ENCODE measurements around the gene SYTL3. TPM values are rescaled to one million over a fixed set of nuclear protein-coding genes. Genes with fewer than 3 reads are reported as not detected.

SYTL3 gene
- total and polyA plus RNA-seq, 2 experiments from 2014 or later = 0.07 TPM; not detected in 1

DNA sequence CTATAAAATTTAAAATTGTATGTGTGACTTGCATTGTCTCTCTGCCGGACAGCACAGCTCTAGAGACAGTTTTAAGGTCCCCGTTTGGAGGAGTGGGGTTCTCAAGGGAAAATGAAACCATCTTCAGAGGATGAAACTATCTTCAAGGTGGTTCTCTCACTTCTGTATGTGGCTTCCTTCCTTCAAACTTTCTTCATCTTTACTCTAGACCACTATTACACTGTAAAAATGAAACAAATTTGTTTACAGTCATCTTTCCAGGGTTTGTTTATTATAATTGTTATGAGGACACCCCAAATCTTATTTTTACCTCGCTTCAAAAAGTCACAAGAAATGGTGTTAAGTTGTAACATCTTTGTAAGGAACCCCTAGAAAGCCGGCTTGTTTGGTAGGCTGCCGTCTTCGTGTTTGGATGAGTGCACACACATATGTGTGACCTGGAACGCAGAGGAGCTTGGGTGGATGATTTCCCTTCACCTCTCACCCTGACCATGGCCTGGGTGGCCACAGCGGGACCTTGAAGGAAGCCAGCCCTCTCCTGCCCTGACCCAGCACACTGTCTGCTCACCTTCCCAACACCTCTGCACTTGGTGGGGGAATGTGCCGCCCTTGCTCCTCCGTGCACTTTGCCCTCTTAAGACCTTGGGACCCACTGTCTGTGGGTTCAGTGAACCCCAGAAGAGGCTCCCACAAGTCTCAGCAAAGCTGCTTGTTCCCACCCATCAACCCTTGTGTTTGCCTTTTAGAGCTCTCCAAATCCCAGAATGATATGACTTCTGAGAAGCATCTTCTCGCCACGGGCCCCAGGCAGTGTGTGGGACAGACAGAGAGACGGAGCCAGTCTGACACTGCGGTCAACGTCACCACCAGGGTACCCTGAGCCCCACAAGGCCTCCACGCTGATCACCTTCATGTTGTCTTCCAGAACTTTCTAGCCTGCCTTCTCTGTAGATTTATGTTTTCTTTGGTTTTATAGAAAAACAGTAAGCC is 67.8 kb downstream of the SYTL3 start:
- Histone ChIP-seq H3K4me2 (no peak overlapping the region), H3K4me1 (ENCODE audit: insufficient read depth) (no peaks in the 10 kb centered on the region), H3K4me3 (no peak overlapping the region), H3K27me3 (ENCODE audit: insufficient read depth) (no peaks in the 10 kb centered on the region), H3K36me3 (ENCODE audit: insufficient read depth) (no peaks in the 10 kb centered on the region), H3K79me2 (replicated peaks; ENCODE audit: insufficient read depth) (no peaks in the 10 kb centered on the region), H2AFZ (peak overlapping the region; percentile 93), H3K9me2 (ENCODE audit: insufficient read depth) (no peaks in the 10 kb centered on the region), H3F3A (replicated peaks; ENCODE audit: low read depth) (no peaks in the 10 kb centered on the region), H4K20me1 (replicated peaks; ENCODE audit: insufficient read depth) (no peaks in the 10 kb centered on the region), H3K27ac (ENCODE audit: low read depth) (no peak overlapping the region)
- Mint-ChIP-seq H3K4me3 (no peak overlapping the region), H3K27ac (no peak overlapping the region), H3K36me3 (ENCODE audit: low read depth) (no peaks in the 10 kb centered on the region), H3K27me3 (ENCODE audit: insufficient read depth, low read depth, poor library complexity) (peaks cover 19% of the 10 kb centered on the region), H3K9me3 (no peaks in the 10 kb centered on the region), H3K4me1 (peaks cover 6% of the 10 kb centered on the region; the same call in 2 of the 3 replicates)
- TF ChIP-seq, protein P1, sequence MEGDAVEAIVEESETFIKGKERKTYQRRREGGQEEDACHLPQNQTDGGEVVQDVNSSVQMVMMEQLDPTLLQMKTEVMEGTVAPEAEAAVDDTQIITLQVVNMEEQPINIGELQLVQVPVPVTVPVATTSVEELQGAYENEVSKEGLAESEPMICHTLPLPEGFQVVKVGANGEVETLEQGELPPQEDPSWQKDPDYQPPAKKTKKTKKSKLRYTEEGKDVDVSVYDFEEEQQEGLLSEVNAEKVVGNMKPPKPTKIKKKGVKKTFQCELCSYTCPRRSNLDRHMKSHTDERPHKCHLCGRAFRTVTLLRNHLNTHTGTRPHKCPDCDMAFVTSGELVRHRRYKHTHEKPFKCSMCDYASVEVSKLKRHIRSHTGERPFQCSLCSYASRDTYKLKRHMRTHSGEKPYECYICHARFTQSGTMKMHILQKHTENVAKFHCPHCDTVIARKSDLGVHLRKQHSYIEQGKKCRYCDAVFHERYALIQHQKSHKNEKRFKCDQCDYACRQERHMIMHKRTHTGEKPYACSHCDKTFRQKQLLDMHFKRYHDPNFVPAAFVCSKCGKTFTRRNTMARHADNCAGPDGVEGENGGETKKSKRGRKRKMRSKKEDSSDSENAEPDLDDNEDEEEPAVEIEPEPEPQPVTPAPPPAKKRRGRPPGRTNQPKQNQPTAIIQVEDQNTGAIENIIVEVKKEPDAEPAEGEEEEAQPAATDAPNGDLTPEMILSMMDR (conservative IDR thresholded peaks at IDR 0.05; ENCODE audit: low read depth in 2 of 2) = no peak
- TF ChIP-seq JUNB (IDR thresholded peaks at IDR 0.05; ENCODE audit: unreplicated experiment) = no peak
- TF ChIP-seq ZNF331 (CRISPR knock-in tag; IDR thresholded peaks at IDR 0.05; ENCODE audit: low read depth) = no peak
- TF ChIP-seq, protein P2, sequence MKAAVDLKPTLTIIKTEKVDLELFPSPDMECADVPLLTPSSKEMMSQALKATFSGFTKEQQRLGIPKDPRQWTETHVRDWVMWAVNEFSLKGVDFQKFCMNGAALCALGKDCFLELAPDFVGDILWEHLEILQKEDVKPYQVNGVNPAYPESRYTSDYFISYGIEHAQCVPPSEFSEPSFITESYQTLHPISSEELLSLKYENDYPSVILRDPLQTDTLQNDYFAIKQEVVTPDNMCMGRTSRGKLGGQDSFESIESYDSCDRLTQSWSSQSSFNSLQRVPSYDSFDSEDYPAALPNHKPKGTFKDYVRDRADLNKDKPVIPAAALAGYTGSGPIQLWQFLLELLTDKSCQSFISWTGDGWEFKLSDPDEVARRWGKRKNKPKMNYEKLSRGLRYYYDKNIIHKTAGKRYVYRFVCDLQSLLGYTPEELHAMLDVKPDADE (IDR thresholded peaks at IDR 0.05) = no peak
- no peak for TF ChIP-seq ZNF114 (CRISPR knock-in tag; IDR thresholded peaks at IDR 0.05)
- TF ChIP-seq NANOG (IDR thresholded peaks at IDR 0.05; ENCODE audit: borderline replicate concordance) = no peak
- TF ChIP-seq, protein P3, sequence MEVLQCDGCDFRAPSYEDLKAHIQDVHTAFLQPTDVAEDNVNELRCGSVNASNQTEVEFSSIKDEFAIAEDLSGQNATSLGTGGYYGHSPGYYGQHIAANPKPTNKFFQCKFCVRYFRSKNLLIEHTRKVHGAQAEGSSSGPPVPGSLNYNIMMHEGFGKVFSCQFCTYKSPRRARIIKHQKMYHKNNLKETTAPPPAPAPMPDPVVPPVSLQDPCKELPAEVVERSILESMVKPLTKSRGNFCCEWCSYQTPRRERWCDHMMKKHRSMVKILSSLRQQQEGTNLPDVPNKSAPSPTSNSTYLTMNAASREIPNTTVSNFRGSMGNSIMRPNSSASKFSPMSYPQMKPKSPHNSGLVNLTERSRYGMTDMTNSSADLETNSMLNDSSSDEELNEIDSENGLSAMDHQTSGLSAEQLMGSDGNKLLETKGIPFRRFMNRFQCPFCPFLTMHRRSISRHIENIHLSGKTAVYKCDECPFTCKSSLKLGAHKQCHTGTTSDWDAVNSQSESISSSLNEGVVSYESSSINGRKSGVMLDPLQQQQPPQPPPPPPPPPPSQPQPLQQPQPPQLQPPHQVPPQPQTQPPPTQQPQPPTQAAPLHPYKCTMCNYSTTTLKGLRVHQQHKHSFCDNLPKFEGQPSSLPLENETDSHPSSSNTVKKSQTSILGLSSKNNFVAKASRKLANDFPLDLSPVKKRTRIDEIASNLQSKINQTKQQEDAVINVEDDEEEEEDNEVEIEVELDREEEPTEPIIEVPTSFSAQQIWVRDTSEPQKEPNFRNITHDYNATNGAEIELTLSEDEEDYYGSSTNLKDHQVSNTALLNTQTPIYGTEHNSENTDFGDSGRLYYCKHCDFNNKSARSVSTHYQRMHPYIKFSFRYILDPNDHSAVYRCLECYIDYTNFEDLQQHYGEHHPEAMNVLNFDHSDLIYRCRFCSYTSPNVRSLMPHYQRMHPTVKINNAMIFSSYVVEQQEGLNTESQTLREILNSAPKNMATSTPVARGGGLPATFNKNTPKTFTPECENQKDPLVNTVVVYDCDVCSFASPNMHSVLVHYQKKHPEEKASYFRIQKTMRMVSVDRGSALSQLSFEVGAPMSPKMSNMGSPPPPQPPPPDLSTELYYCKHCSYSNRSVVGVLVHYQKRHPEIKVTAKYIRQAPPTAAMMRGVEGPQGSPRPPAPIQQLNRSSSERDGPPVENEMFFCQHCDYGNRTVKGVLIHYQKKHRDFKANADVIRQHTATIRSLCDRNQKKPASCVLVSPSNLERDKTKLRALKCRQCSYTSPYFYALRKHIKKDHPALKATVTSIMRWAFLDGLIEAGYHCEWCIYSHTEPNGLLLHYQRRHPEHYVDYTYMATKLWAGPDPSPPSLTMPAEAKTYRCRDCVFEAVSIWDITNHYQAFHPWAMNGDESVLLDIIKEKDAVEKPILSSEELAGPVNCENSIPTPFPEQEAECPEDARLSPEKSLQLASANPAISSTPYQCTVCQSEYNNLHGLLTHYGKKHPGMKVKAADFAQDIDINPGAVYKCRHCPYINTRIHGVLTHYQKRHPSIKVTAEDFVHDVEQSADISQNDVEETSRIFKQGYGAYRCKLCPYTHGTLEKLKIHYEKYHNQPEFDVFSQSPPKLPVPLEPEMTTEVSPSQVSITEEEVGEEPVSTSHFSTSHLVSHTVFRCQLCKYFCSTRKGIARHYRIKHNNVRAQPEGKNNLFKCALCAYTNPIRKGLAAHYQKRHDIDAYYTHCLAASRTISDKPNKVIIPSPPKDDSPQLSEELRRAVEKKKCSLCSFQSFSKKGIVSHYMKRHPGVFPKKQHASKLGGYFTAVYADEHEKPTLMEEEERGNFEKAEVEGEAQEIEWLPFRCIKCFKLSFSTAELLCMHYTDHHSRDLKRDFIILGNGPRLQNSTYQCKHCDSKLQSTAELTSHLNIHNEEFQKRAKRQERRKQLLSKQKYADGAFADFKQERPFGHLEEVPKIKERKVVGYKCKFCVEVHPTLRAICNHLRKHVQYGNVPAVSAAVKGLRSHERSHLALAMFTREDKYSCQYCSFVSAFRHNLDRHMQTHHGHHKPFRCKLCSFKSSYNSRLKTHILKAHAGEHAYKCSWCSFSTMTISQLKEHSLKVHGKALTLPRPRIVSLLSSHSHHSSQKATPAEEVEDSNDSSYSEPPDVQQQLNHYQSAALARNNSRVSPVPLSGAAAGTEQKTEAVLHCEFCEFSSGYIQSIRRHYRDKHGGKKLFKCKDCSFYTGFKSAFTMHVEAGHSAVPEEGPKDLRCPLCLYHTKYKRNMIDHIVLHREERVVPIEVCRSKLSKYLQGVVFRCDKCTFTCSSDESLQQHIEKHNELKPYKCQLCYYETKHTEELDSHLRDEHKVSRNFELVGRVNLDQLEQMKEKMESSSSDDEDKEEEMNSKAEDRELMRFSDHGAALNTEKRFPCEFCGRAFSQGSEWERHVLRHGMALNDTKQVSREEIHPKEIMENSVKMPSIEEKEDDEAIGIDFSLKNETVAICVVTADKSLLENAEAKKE (CRISPR knock-in tag; IDR thresholded peaks at IDR 0.05) = no peak
- TF ChIP-seq CREB1 (CRISPR knock-in tag; IDR thresholded peaks at IDR 0.05; ENCODE audit: low read depth) = no peak
- TF ChIP-seq, protein P4, sequence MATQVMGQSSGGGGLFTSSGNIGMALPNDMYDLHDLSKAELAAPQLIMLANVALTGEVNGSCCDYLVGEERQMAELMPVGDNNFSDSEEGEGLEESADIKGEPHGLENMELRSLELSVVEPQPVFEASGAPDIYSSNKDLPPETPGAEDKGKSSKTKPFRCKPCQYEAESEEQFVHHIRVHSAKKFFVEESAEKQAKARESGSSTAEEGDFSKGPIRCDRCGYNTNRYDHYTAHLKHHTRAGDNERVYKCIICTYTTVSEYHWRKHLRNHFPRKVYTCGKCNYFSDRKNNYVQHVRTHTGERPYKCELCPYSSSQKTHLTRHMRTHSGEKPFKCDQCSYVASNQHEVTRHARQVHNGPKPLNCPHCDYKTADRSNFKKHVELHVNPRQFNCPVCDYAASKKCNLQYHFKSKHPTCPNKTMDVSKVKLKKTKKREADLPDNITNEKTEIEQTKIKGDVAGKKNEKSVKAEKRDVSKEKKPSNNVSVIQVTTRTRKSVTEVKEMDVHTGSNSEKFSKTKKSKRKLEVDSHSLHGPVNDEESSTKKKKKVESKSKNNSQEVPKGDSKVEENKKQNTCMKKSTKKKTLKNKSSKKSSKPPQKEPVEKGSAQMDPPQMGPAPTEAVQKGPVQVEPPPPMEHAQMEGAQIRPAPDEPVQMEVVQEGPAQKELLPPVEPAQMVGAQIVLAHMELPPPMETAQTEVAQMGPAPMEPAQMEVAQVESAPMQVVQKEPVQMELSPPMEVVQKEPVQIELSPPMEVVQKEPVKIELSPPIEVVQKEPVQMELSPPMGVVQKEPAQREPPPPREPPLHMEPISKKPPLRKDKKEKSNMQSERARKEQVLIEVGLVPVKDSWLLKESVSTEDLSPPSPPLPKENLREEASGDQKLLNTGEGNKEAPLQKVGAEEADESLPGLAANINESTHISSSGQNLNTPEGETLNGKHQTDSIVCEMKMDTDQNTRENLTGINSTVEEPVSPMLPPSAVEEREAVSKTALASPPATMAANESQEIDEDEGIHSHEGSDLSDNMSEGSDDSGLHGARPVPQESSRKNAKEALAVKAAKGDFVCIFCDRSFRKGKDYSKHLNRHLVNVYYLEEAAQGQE (IDR thresholded peaks at IDR 0.05; ENCODE audit: unreplicated experiment) = no peak
- no peak for TF ChIP-seq EZH2phosphoT487 (IDR thresholded peaks at IDR 0.05; ENCODE audit: unreplicated experiment)
- TF ChIP-seq STAT1 (IDR thresholded peaks at IDR 0.05; ENCODE audit: unreplicated experiment) = no peak
- no peak for TF ChIP-seq EZH2 (IDR thresholded peaks at IDR 0.05; ENCODE audit: low read depth, unreplicated experiment)
- TF ChIP-seq POLR2AphosphoS5 (IDR thresholded peaks at IDR 0.05; ENCODE audit: low read depth) = no peak
- ATAC-seq (peak; percentile 10), DNase-seq (ENCODE audit: low spot score) (no peak)
